K562 (cell line): ENCODE results near the gene ENG. TPM values are rescaled to one million over a fixed set of nuclear protein-coding genes. Genes with fewer than 3 reads are reported as not detected.
A peak's percentile ranks its signal among the peaks of the same experiment; 100 is the strongest.

Experiments used
- ATF2 ChIP-seq: sonication (generic); formaldehyde crosslinking; IDR thresholded peaks from 2 replicates; pipeline ENCODE4 v1.8.1; 2022; ENCODE audit warnings: missing genetic modification reagents
- CBX5 ChIP-seq: IDR thresholded peaks from 2 replicates; pipeline ENCODE4 v1.6.1; 2014; ENCODE audit warnings: low read depth, borderline replicate concordance
- CEBPB ChIP-seq: fragments of 450-650 bp; IDR thresholded peaks from 2 replicates; pipeline ENCODE4 v1.6.1; 2016; ENCODE audit warnings: missing genetic modification characterization, missing compliant biosample characterization
- CTBP1 ChIP-seq: fragments of 450-650 bp; IDR thresholded peaks from 2 replicates; pipeline ENCODE4 v1.6.1; 2016; ENCODE audit warnings: borderline replicate concordance
- DMBX1 ChIP-seq: fragments of 250-450 bp; sonication (Bioruptor Pico); IDR thresholded peaks from 2 replicates; pipeline ENCODE4 v1.8.0; 2022; ENCODE audit warnings: inconsistent platforms, mild to moderate bottlenecking, moderate library complexity, borderline replicate concordance
- DPF2 ChIP-seq: fragments of 450-650 bp; IDR thresholded peaks from 2 replicates; pipeline ENCODE4 v1.6.1; 2016
- ETV1 ChIP-seq: fragments of 450-650 bp; conservative IDR thresholded peaks from 2 replicates; pipeline ENCODE4 v1.6.1; 2016; ENCODE audit warnings: missing genetic modification characterization, control low read depth, low read depth, missing compliant biosample characterization
- LCOR ChIP-seq: sonication (generic); formaldehyde crosslinking; IDR thresholded peaks from 2 replicates; pipeline ENCODE4 v1.8.0; 2022; ENCODE audit warnings: mild to moderate bottlenecking, missing genetic modification reagents
- NFYB ChIP-seq: IDR thresholded peaks from 2 replicates; pipeline ENCODE4 v1.6.1; 2011; ENCODE audit warnings: mild to moderate bottlenecking, moderate library complexity; ENCODE audit not compliant: insufficient read length; ENCODE audit errors: extremely low read depth
- RBM15 ChIP-seq: fragments of 200-400 bp; formaldehyde crosslinking; IDR thresholded peaks from 2 replicates; pipeline ENCODE4 v1.6.1; 2018; ENCODE audit warnings: mild to moderate bottlenecking, low read length, moderate library complexity; ENCODE audit not compliant: insufficient read depth
- SIN3B ChIP-seq: fragments of 450-650 bp; IDR thresholded peaks from 2 replicates; pipeline ENCODE4 v1.6.1; 2017; ENCODE audit warnings: low read depth, mild to moderate bottlenecking, moderate library complexity
- TFAM ChIP-seq: fragments of 250-450 bp; sonication (Bioruptor Pico); conservative IDR thresholded peaks from 2 replicates; pipeline ENCODE4 v1.5.0; 2021; ENCODE audit warnings: mild to moderate bottlenecking, moderate library complexity
- TRIM28 ChIP-seq: fragments of 450-650 bp; IDR thresholded peaks from 2 replicates; pipeline ENCODE4 v1.6.1; 2017
- ZBTB5 ChIP-seq: fragments of 450-650 bp; IDR thresholded peaks from 2 replicates; pipeline ENCODE4 v1.6.1; 2017; ENCODE audit warnings: antibody characterized with exemption
- ZNF133 ChIP-seq: fragments of 250-450 bp; sonication (Bioruptor Pico); IDR thresholded peaks from 2 replicates; pipeline ENCODE4 v1.4.0; 2020; ENCODE audit warnings: mild to moderate bottlenecking
- ZNF224 ChIP-seq: sonication (generic); formaldehyde crosslinking; IDR thresholded peaks from 2 replicates; pipeline ENCODE4 v1.8.0; 2022; ENCODE audit warnings: mild to moderate bottlenecking, missing genetic modification reagents
- ZNF644 ChIP-seq: fragments of 200-800 bp; sonication (Bioruptor generic); IDR thresholded peaks from 2 replicates; pipeline ENCODE4 v1.6.1; 2016; ENCODE audit warnings: low read depth, missing genetic modification characterization, missing compliant biosample characterization
- polyA plus RNA-seq, 8 experiments: library from polyadenylated mRNA; depleted of rRNA in 4 of 8; stranded (reverse) in 5 of 8; unstranded in 3 of 8; fragments of >200 nt; fragmentation: Nextera tagmentation in 2 of 8; fragmentation: Illumina TruSeq in 1 of 8; extraction: Ambion mirVana in 2 of 8; extraction: Trizol in 1 of 8; gene quantifications; 2 replicates each; pipeline versions ENCODE4 v1.2.1 to v1.2.3, GENCODE V29; 2011 to 2014; ENCODE audit warnings: inconsistent platforms in 1 of 8, missing spikeins in 1 of 8
- total RNA-seq, 7 experiments: library from RNA; depleted of rRNA in 6 of 7; stranded (reverse); fragments of >200 nt in 6 of 7; fragmentation: Illumina TruSeq in 2 of 7; extraction: Trizol in 2 of 7; gene quantifications; 2 replicates each; pipeline versions ENCODE4 v1.2.1 to v1.2.3, GENCODE V29; 2011 to 2021; ENCODE audit warnings: low replicate concordance in 1 of 7
- TF ChIP-seq, protein P1 (sequence below): fragments of 250-450 bp; sonication (Bioruptor Pico); IDR thresholded peaks from 2 replicates; pipeline ENCODE4 v1.8.0; 2021; ENCODE audit warnings: moderate library complexity, mild to moderate bottlenecking, inconsistent platforms
- TF ChIP-seq, protein P2 (sequence below): fragments of 450-650 bp; formaldehyde crosslinking; IDR thresholded peaks from 2 replicates; pipeline ENCODE4 v1.4.0; 2020; ENCODE audit warnings: mild to moderate bottlenecking, moderate library complexity
- TF ChIP-seq, protein P3 (sequence below): fragments of 450-650 bp; IDR thresholded peaks from 2 replicates; pipeline ENCODE4 v1.6.1; 2016; ENCODE audit warnings: mild to moderate bottlenecking

Gene ENG
- total and polyA plus RNA-seq, 9 of the 15 experiments (the other 6 are each of a cell fraction or from before 2014, with no cell fraction given), result 0.04 to 0.40 (median 0.14) TPM; not detected in 1

DNA sequence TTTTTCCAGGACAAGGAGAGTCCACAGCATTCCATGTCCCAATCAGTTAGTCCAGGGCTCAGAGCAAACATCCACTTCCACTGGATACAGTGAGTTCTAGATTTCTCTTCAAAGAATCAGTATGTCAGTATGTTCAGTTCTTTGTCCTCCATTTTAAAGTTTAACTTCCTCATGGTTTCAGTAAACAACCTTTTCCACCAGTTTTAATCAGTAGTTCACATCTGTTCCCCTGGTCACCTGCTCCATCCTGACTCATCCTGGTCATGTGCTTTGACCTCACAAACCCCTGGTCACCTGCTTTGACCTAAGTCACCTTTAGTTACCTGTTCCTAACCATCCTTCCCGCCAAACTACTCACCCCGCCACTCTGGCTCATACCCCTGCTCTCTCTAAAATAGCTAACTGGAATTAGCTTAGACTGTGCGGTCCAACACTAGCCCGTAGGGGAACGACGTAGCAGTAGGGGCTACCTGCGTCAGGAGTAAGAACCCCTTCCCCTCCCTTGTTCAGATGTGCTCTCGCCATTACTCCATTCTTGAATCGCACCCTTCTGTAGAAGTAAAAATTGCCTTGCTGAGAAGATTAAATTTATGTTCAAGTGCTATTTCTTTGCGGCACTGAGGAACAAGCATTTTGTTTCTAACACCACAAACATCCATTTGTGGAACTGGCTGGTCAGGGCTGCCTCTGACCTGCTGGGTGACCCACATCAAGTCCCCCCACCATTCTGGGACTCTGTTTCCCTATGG, 5.5 kb downstream of the ENG start (continued):
- no peak for TF ChIP-seq DMBX1 (CRISPR knock-in tag)
- peak; percentile 96 for TF ChIP-seq CBX5
- no peak for TF ChIP-seq TFAM
- TF ChIP-seq ZNF224 (CRISPR knock-in tag), result no peak
- TF ChIP-seq NFYB, result no peak
- TF ChIP-seq ETV1 (tag), result no peak
- TF ChIP-seq ATF2 (CRISPR knock-in tag), result no peak
- TF ChIP-seq, protein P1, sequence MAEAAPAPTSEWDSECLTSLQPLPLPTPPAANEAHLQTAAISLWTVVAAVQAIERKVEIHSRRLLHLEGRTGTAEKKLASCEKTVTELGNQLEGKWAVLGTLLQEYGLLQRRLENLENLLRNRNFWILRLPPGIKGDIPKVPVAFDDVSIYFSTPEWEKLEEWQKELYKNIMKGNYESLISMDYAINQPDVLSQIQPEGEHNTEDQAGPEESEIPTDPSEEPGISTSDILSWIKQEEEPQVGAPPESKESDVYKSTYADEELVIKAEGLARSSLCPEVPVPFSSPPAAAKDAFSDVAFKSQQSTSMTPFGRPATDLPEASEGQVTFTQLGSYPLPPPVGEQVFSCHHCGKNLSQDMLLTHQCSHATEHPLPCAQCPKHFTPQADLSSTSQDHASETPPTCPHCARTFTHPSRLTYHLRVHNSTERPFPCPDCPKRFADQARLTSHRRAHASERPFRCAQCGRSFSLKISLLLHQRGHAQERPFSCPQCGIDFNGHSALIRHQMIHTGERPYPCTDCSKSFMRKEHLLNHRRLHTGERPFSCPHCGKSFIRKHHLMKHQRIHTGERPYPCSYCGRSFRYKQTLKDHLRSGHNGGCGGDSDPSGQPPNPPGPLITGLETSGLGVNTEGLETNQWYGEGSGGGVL (CRISPR knock-in tag), result no peak
- TF ChIP-seq ZNF133 (CRISPR knock-in tag), result no peak
- TF ChIP-seq, protein P2, sequence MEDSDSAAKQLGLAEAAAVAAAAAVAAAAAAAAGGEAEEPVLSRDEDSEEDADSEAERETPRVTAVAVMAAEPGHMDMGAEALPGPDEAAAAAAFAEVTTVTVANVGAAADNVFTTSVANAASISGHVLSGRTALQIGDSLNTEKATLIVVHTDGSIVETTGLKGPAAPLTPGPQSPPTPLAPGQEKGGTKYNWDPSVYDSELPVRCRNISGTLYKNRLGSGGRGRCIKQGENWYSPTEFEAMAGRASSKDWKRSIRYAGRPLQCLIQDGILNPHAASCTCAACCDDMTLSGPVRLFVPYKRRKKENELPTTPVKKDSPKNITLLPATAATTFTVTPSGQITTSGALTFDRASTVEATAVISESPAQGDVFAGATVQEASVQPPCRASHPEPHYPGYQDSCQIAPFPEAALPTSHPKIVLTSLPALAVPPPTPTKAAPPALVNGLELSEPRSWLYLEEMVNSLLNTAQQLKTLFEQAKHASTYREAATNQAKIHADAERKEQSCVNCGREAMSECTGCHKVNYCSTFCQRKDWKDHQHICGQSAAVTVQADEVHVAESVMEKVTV (CRISPR knock-in tag), result no peak
- peak; percentile 98 for TF ChIP-seq TRIM28
- no peak for TF ChIP-seq ZNF644 (tag)
- TF ChIP-seq DPF2, result peak; percentile 18; the same call in 1 of the 2 replicates
- no peak for TF ChIP-seq SIN3B
- TF ChIP-seq LCOR (CRISPR knock-in tag), result no peak
- TF ChIP-seq ZBTB5, result no peak
- TF ChIP-seq, protein P3, sequence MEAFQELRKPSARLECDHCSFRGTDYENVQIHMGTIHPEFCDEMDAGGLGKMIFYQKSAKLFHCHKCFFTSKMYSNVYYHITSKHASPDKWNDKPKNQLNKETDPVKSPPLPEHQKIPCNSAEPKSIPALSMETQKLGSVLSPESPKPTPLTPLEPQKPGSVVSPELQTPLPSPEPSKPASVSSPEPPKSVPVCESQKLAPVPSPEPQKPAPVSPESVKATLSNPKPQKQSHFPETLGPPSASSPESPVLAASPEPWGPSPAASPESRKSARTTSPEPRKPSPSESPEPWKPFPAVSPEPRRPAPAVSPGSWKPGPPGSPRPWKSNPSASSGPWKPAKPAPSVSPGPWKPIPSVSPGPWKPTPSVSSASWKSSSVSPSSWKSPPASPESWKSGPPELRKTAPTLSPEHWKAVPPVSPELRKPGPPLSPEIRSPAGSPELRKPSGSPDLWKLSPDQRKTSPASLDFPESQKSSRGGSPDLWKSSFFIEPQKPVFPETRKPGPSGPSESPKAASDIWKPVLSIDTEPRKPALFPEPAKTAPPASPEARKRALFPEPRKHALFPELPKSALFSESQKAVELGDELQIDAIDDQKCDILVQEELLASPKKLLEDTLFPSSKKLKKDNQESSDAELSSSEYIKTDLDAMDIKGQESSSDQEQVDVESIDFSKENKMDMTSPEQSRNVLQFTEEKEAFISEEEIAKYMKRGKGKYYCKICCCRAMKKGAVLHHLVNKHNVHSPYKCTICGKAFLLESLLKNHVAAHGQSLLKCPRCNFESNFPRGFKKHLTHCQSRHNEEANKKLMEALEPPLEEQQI, result no peak
- TF ChIP-seq CTBP1, result peak; percentile 41; the same call in 1 of the 2 replicates
- TF ChIP-seq CEBPB (tag), result no peak
- TF ChIP-seq RBM15, result no peak
